K562 (cell line): Measurements from ENCODE around the gene CUX1. TPM values are rescaled to one million over a fixed set of nuclear protein-coding genes. Genes with fewer than 3 reads are reported as not detected.

Experiments
- FOXK2 ChIP-seq, 2 experiments: fragments of 450-650 bp; IDR thresholded peaks in 1 of 2; conservative IDR thresholded peaks in 1 of 2; 2 replicates each; pipeline ENCODE4 v1.6.1; 2016; ENCODE audit warnings: low read depth in 2 of 2, mild to moderate bottlenecking in 1 of 2
- HDAC2 ChIP-seq: fragments of 450-650 bp; IDR thresholded peaks from 2 replicates; pipeline ENCODE4 v1.6.1; 2016; ENCODE audit warnings: mild to moderate bottlenecking
- HLTF ChIP-seq: fragments of 450-650 bp; IDR thresholded peaks from 2 replicates; pipeline ENCODE4 v1.6.1; 2016
- RFX7 ChIP-seq: fragments of 250-450 bp; sonication (Bioruptor Pico); IDR thresholded peaks from 2 replicates; pipeline ENCODE4 v1.5.1; 2021; ENCODE audit warnings: mild to moderate bottlenecking
- STAT5B ChIP-seq: fragments of 250-450 bp; sonication (Bioruptor Pico); IDR thresholded peaks from 2 replicates; pipeline ENCODE4 v1.8.0; 2021; ENCODE audit warnings: mild to moderate bottlenecking, inconsistent platforms
- STAT6 ChIP-seq: sonication (generic); formaldehyde crosslinking; IDR thresholded peaks from 2 replicates; pipeline ENCODE4 v1.8.1; 2023; ENCODE audit warnings: mild to moderate bottlenecking, missing genetic modification reagents
- THAP12 ChIP-seq: fragments of 250-450 bp; sonication (Bioruptor Pico); IDR thresholded peaks from 2 replicates; pipeline ENCODE4 v1.9.0; 2021; ENCODE audit warnings: mild to moderate bottlenecking, inconsistent platforms
- ZBED1 ChIP-seq: IDR thresholded peaks from 2 replicates; pipeline ENCODE4 v1.6.1; 2014
- ZBTB1 ChIP-seq: sonication (generic); formaldehyde crosslinking; IDR thresholded peaks from 2 replicates; pipeline ENCODE4 v1.8.1; 2023; ENCODE audit warnings: missing genetic modification reagents, low read depth, mild to moderate bottlenecking, borderline replicate concordance
- ZBTB17 ChIP-seq: fragments of 450-650 bp; formaldehyde crosslinking; IDR thresholded peaks from 2 replicates; pipeline ENCODE4 v1.4.0; 2020; ENCODE audit warnings: mild to moderate bottlenecking
- ZFP91 ChIP-seq: sonication (generic); formaldehyde crosslinking; IDR thresholded peaks from 2 replicates; pipeline ENCODE4 v1.8.0; 2022; ENCODE audit warnings: mild to moderate bottlenecking, missing genetic modification reagents
- ZNF407 ChIP-seq: fragments of 450-650 bp; IDR thresholded peaks from 2 replicates; pipeline ENCODE4 v1.6.1; 2016; ENCODE audit warnings: low read depth
- polyA plus RNA-seq, 8 experiments: library from polyadenylated mRNA; depleted of rRNA in 4 of 8; stranded (reverse) in 5 of 8; unstranded in 3 of 8; fragments of >200 nt; fragmentation: Nextera tagmentation in 2 of 8; fragmentation: Illumina TruSeq in 1 of 8; extraction: Ambion mirVana in 2 of 8; extraction: Trizol in 1 of 8; gene quantifications; 2 replicates each; pipeline versions ENCODE4 v1.2.1 to v1.2.3, GENCODE V29; 2011 to 2014; ENCODE audit warnings: inconsistent platforms in 1 of 8, missing spikeins in 1 of 8
- total RNA-seq, 7 experiments: library from RNA; depleted of rRNA in 6 of 7; stranded (reverse); fragments of >200 nt in 6 of 7; fragmentation: Illumina TruSeq in 2 of 7; extraction: Trizol in 2 of 7; gene quantifications; 2 replicates each; pipeline versions ENCODE4 v1.2.1 to v1.2.3, GENCODE V29; 2011 to 2021; ENCODE audit warnings: low replicate concordance in 1 of 7

The CUX1 gene
- total and polyA plus RNA-seq, 9 of the 15 experiments (the other 6 are each of a cell fraction or from before 2014, with no cell fraction given) = 3.6 to 55.3 (median 25.2) TPM

- no peak for TF ChIP-seq THAP12 (CRISPR knock-in tag)
- no peak for TF ChIP-seq HLTF
- TF ChIP-seq ZFP91 (CRISPR knock-in tag) = no peak
- TF ChIP-seq ZBTB17 (CRISPR knock-in tag) = no peak
- TF ChIP-seq STAT5B (CRISPR knock-in tag) = no peak
- TF ChIP-seq ZBTB1 (CRISPR knock-in tag) = no peak
- peak; percentile 58; the same call in 1 of the 2 replicates for TF ChIP-seq HDAC2
- no peak for TF ChIP-seq STAT6 (CRISPR knock-in tag)
- TF ChIP-seq ZNF407 = no peak
- TF ChIP-seq RFX7 (CRISPR knock-in tag) = no peak
- TF ChIP-seq ZBED1 = no peak
- no peak for TF ChIP-seq FOXK2 (conservative IDR thresholded peaks at IDR 0.05 in 1 of 2, IDR thresholded peaks at IDR 0.05 in 1 of 2; ENCODE audit: low read depth in 2 of 2)
Observed at GRCh38 chr7:102155821-102156441, 338.5 kb downstream of the CUX1 start (continued).
